ENCODE results near the gene ERCC2.

DNA sequence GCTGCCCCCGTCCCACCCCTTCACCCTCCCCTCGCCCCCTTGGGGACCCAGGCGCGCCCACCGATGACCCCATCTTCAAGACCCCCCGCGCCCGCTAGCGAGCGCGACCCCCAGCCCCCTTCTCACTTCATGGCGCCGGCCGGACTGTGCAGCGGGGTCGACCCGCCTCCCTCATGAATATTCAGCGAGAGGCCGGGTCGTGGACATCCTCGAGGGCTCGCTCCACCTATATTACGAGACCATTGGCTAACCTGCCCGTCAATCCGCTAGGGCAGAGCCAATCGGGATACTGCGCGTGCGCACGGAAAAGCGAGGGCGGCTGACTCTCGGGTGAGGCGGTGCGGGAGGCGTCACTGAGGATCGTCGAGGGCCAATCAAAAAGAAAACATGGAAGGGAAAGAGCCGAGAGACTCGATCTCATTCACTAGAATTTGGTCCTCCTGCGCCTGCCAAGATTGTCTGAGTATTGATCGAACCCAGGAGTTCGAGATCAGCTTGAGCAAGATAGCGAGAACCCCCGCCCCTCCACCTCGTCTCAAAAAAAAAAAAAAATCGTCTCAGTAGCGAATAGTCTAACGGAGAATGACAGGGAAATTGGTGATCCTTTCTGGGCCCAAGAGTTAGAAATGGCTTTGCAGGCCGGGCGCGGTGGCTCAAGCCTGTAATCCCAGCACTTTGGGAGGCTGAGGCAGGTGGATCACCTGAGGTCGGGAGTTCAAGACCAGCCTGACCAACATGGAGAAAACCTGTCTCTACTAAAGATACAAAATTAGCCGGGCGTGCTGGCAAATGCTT lies at the start of gene ERCC2:
- 0 out of 2 replicates have a peak, but pooled peaks have one; percentile 48 for TF ChIP-seq TAF1 (IDR thresholded peaks at IDR 0.05; ENCODE audit: low read depth, low read length)
- peak; percentile 60; the same call in 1 of the 2 replicates for TF ChIP-seq POLR2AphosphoS5 (IDR thresholded peaks at IDR 0.05; ENCODE audit: low read depth, low read length)

Data from GM12891 (cell line).